Measurements from ENCODE around the gene PCED1B. TPM values are rescaled to one million over a fixed set of nuclear protein-coding genes. Genes with fewer than 3 reads are reported as not detected.

The PCED1B gene
- total and polyA plus RNA-seq, 2 donors (not counting 1 experiment from before 2014, with no cell fraction given) = 0.33 to 0.83 TPM

DNA sequence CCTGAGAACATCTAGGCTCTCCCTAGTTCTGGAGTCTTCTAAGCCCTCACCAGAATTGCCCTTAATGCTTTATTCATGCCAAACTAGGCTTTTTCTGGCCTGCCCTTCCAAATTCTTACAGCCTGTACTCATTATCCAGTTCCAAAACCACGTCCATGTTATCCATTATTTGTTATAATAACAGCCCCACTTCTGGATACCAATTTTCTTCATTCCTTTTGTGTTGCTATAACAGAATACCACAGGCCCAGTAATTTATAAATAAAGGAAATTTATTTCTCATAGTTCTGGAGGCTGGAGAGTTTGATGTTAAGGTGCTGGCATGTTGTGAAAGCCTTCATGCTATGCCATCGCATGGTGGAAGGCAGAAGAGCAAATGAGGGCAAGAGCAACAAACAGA, 68.3 kb downstream of the PCED1B start:
- no peak overlapping the region for H3K4me2 ChIP-seq (ENCODE audit: extremely low read depth, insufficient read depth, low read length)
- H3K27me3 ChIP-seq (ENCODE audit: control insufficient read depth, insufficient read depth, low read length) = no peaks in the 10 kb centered on the region
- no peaks in the 10 kb centered on the region for H3K36me3 ChIP-seq (ENCODE audit: control insufficient read depth, insufficient read depth, low read length)
- peak in 1 of 2 donors; percentile 46 for DNase-seq (ENCODE audit: low read depth in 2 of 2)
- no peaks in the 10 kb centered on the region for H3K9me3 ChIP-seq (ENCODE audit: control insufficient read depth, insufficient read depth, low read depth, low read length)
- no peak overlapping the region for H3K4me3 ChIP-seq (replicated peaks in 1 of 4; ENCODE audit: control extremely low read depth in 1 of 4, insufficient read depth in 1 of 4, low read depth in 3 of 4, low read length in 4 of 4)
- no peak for TF ChIP-seq EZH2 (IDR thresholded peaks at IDR 0.05; ENCODE audit: low read length, missing control alignments)
- no peak for TF ChIP-seq CTCF (conservative IDR thresholded peaks at IDR 0.05 in 1 of 2, IDR thresholded peaks at IDR 0.05 in 1 of 2; ENCODE audit: low read depth in 1 of 2, low read length in 2 of 2)
- H3K9ac ChIP-seq (ENCODE audit: insufficient read depth, low read length) = no peak overlapping the region
- H3K4me1 ChIP-seq (ENCODE audit: control insufficient read depth, extremely low read depth, insufficient read depth, low read length) = no peaks in the 10 kb centered on the region
- H2AFZ ChIP-seq (ENCODE audit: low read length) = no peak overlapping the region
- H3K79me2 ChIP-seq (ENCODE audit: control insufficient read depth, insufficient read depth, low read length) = no peaks in the 10 kb centered on the region
- H3K27ac ChIP-seq (ENCODE audit: insufficient read depth, low read length) = no peak overlapping the region
- H4K20me1 ChIP-seq (ENCODE audit: control insufficient read depth, extremely low read depth, insufficient read depth, low read length) = no peaks in the 10 kb centered on the region

- H2AFZ ChIP-seq (ENCODE audit: low read length) = no peak overlapping the region
- TF ChIP-seq CTCF (conservative IDR thresholded peaks at IDR 0.05 in 1 of 2, IDR thresholded peaks at IDR 0.05 in 1 of 2; ENCODE audit: low read depth in 1 of 2, low read length in 2 of 2) = no peak
- TF ChIP-seq EZH2 (IDR thresholded peaks at IDR 0.05; ENCODE audit: low read length, missing control alignments) = no peak
- no peaks in the 10 kb centered on the region for H3K36me3 ChIP-seq (ENCODE audit: control insufficient read depth, insufficient read depth, low read length)
- H3K9ac ChIP-seq (ENCODE audit: insufficient read depth, low read length) = no peak overlapping the region
- no peaks in the 10 kb centered on the region for H3K27me3 ChIP-seq (ENCODE audit: control insufficient read depth, insufficient read depth, low read length)
- no peak overlapping the region for H3K27ac ChIP-seq (ENCODE audit: insufficient read depth, low read length)
- H3K4me1 ChIP-seq (ENCODE audit: control insufficient read depth, extremely low read depth, insufficient read depth, low read length) = no peaks in the 10 kb centered on the region
- H3K9me3 ChIP-seq (ENCODE audit: control insufficient read depth, insufficient read depth, low read depth, low read length) = no peaks in the 10 kb centered on the region
- no peak overlapping the region for H3K4me2 ChIP-seq (ENCODE audit: extremely low read depth, insufficient read depth, low read length)
- H3K79me2 ChIP-seq (ENCODE audit: control insufficient read depth, insufficient read depth, low read length) = no peaks in the 10 kb centered on the region
- no peak overlapping the region for H3K4me3 ChIP-seq (replicated peaks in 1 of 4; ENCODE audit: control extremely low read depth in 1 of 4, insufficient read depth in 1 of 4, low read depth in 3 of 4, low read length in 4 of 4)
- H4K20me1 ChIP-seq (ENCODE audit: control insufficient read depth, extremely low read depth, insufficient read depth, low read length) = no peaks in the 10 kb centered on the region
- DNase-seq (ENCODE audit: low read depth in 2 of 2) = no peak
Observed at GRCh38 chr12:47149146-47149545, 69.7 kb downstream of the PCED1B start.

DNA sequence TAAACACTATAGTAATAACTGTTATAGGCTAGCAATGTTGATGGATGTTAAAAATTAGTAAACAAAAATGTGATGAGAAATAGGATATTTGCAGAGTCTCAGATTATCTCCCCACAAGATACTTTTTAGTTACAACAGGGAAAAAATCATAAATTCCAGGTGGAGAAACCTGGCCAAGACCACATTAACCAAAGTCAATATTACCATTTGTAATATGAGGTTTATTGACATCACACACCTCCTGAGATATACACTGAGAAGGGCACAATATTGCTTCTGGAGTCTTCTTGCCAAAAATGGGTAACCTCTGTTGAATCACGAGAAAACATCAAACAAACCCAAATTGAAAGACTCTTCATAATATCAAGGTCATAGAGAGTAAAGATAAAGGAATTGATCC, 72.7 kb downstream of the PCED1B start:
- no peak for DNase-seq (ENCODE audit: low read depth in 2 of 2)
- H3K79me2 ChIP-seq (ENCODE audit: control insufficient read depth, insufficient read depth, low read length) = no peaks in the 10 kb centered on the region
- no peaks in the 10 kb centered on the region for H3K27me3 ChIP-seq (ENCODE audit: control insufficient read depth, insufficient read depth, low read length)
- H3K9ac ChIP-seq (ENCODE audit: insufficient read depth, low read length) = no peak overlapping the region
- H3K4me2 ChIP-seq (ENCODE audit: extremely low read depth, insufficient read depth, low read length) = no peak overlapping the region
- H3K4me1 ChIP-seq (ENCODE audit: control insufficient read depth, extremely low read depth, insufficient read depth, low read length) = peaks cover 6% of the 10 kb centered on the region
- no peak overlapping the region for H3K27ac ChIP-seq (ENCODE audit: insufficient read depth, low read length)
- H3K4me3 ChIP-seq (replicated peaks in 1 of 4; ENCODE audit: control extremely low read depth in 1 of 4, insufficient read depth in 1 of 4, low read depth in 3 of 4, low read length in 4 of 4) = no peak overlapping the region
- H3K9me3 ChIP-seq (ENCODE audit: control insufficient read depth, insufficient read depth, low read depth, low read length) = no peaks in the 10 kb centered on the region
- no peaks in the 10 kb centered on the region for H4K20me1 ChIP-seq (ENCODE audit: control insufficient read depth, extremely low read depth, insufficient read depth, low read length)
- no peak for TF ChIP-seq EZH2 (IDR thresholded peaks at IDR 0.05; ENCODE audit: low read length, missing control alignments)
- TF ChIP-seq CTCF (conservative IDR thresholded peaks at IDR 0.05 in 1 of 2, IDR thresholded peaks at IDR 0.05 in 1 of 2; ENCODE audit: low read depth in 1 of 2, low read length in 2 of 2) = no peak
- no peak overlapping the region for H2AFZ ChIP-seq (ENCODE audit: low read length)
- no peaks in the 10 kb centered on the region for H3K36me3 ChIP-seq (ENCODE audit: control insufficient read depth, insufficient read depth, low read length)

All from fibroblast of lung (primary cell).